Measurements from ENCODE around the gene MTOR.

GRCh38 chr1:11307852-11308251 is 45.5 kb upstream of the MTOR start:
- TF ChIP-seq CTCF (conservative IDR thresholded peaks at IDR 0.05 in 1 of 2, IDR thresholded peaks at IDR 0.05 in 1 of 2; ENCODE audit: extremely low read depth in 1 of 2, insufficient read depth in 1 of 2, low read depth in 1 of 2, low read length in 2 of 2) (no peak), EZH2 (IDR thresholded peaks at IDR 0.05; ENCODE audit: borderline replicate concordance, low read length) (no peak)

All from mammary epithelial cell (primary cell).